Neutrophil (primary cell): ENCODE measurements around the gene JAG1.

ENCODE experiments used
- H3K27ac ChIP-seq: fragments of 200-600 bp; sonication (generic); 2 replicates; pipeline ENCODE4 v1.5.1; 2016; ENCODE audit warnings: mild to moderate bottlenecking, moderate library complexity
- H3K27me3 ChIP-seq: fragments of 200-600 bp; sonication (generic); 2 replicates; pipeline ENCODE4 v1.6.0; 2016; ENCODE audit warnings: mild to moderate bottlenecking
- H3K36me3 ChIP-seq: fragments of 200-600 bp; sonication (generic); 2 replicates; pipeline ENCODE4 v1.5.1; 2017
- H3K4me1 ChIP-seq, 2 experiments: fragments of 200-600 bp in 1 of 2; sonication (generic) in 1 of 2; 1 replicate in 1 of 2; 2 replicates in 1 of 2; pipeline versions ENCODE4 v1.5.1 to v1.6.1; 2013 to 2016; ENCODE audit warnings: low read depth in 1 of 2, low read length in 1 of 2, mild to moderate bottlenecking in 1 of 2, moderate library complexity in 1 of 2; ENCODE audit not compliant: control insufficient read depth in 1 of 2, insufficient read depth in 1 of 2
- H3K4me3 ChIP-seq, 2 experiments: fragments of 200-600 bp in 1 of 2; sonication (generic) in 1 of 2; 1 replicate in 1 of 2; 2 replicates in 1 of 2; pipeline ENCODE4 v1.5.1; 2013 to 2016; ENCODE audit warnings: low read depth in 1 of 2, low read length in 1 of 2, mild to moderate bottlenecking in 1 of 2, moderate library complexity in 1 of 2
- H3K9me3 ChIP-seq: fragments of 200-600 bp; sonication (generic); 2 replicates; pipeline ENCODE4 v1.5.1; 2016
- TF ChIP-seq, protein P1 (sequence below): fragments of 200-600 bp; sonication (generic); IDR thresholded peaks from 2 replicates; pipeline ENCODE4 v1.5.1; 2016; ENCODE audit warnings: antibody characterized with exemption

JAG1 gene

DNA sequence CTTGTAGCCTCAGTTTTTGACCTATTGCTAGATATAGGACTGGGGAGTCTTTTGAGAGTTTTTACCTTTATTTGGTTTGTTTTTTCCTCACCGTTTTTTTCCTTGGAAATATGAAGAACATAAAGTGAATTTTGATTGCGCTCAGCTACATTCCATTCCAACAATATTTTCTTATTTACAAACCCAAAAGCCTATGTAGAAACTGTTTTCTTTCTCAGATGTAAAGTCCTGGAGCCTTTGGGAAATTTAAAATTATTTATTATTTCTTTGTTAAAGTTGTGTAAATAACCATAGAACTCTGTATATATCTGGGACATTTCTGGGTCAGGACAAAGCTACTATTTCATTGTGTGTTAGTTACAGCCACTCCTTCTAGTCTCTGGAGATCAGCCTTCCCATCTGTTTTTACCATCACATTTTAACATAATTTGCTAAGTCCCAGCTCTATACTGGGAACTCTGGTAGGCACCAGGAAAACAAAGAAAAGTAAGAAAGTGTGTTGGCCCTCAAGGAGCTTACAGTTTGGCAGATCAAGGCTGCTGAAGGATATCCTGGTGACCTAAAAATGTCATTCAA is 68.8 kb downstream of the JAG1 start:
- TF ChIP-seq, protein P1, sequence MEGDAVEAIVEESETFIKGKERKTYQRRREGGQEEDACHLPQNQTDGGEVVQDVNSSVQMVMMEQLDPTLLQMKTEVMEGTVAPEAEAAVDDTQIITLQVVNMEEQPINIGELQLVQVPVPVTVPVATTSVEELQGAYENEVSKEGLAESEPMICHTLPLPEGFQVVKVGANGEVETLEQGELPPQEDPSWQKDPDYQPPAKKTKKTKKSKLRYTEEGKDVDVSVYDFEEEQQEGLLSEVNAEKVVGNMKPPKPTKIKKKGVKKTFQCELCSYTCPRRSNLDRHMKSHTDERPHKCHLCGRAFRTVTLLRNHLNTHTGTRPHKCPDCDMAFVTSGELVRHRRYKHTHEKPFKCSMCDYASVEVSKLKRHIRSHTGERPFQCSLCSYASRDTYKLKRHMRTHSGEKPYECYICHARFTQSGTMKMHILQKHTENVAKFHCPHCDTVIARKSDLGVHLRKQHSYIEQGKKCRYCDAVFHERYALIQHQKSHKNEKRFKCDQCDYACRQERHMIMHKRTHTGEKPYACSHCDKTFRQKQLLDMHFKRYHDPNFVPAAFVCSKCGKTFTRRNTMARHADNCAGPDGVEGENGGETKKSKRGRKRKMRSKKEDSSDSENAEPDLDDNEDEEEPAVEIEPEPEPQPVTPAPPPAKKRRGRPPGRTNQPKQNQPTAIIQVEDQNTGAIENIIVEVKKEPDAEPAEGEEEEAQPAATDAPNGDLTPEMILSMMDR = no peak
- Histone ChIP-seq H3K4me1 (no peaks in the 10 kb centered on the region), H3K27ac (no peak overlapping the region), H3K36me3 (peaks cover 24% of the 10 kb centered on the region), H3K4me3 (no peak overlapping the region), H3K27me3 (no peaks in the 10 kb centered on the region), H3K9me3 (no peaks in the 10 kb centered on the region)

DNA sequence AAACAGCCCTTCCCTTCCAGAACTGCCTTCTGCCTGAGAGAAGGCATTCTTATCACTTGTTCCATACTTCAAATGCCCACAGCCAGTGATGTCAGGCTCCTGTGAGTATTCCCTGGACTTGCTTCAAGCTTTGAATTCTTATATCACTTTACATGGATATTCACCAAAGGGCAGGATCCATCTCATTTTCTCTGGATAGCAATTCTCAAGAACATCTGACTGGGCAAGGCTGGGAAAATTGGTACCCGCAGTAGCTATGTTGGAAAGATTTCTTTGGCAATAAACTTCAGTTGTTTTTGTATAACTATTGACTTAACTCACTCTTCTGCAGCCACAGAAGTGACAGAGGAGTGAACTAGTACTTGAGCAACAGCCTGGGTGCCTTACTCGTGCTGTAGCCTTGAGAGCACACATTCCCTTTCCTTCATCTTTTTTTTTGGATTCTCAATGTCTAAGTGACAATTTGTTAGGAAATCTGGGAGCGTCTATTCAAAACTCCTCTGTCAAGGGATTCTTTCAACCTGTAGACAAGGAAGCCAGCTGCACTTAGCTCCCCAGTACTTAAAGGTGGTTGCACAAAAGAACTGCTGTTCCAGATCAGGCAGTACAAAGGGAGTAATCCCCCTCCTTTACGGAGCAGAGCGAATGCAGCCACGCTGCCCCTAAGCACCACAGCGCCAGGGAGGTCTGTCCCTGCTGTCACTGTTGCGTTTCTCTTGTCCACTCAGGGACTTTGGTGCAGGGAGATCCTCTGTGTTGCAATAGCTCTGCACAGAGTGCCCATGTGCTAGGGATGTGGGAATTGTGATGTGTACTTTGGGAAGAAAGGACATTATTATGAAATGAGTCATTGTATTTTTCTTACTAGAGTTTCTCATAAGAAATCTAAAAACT is 69.6 kb downstream of the JAG1 start:
- no peak overlapping the region for H3K4me3 ChIP-seq
- TF ChIP-seq, protein P1 = no peak
- H3K9me3 ChIP-seq = no peaks in the 10 kb centered on the region
- H3K27ac ChIP-seq = no peak overlapping the region
- H3K27me3 ChIP-seq = no peaks in the 10 kb centered on the region
- peaks cover 21% of the 10 kb centered on the region for H3K36me3 ChIP-seq
- no peaks in the 10 kb centered on the region for H3K4me1 ChIP-seq

DNA sequence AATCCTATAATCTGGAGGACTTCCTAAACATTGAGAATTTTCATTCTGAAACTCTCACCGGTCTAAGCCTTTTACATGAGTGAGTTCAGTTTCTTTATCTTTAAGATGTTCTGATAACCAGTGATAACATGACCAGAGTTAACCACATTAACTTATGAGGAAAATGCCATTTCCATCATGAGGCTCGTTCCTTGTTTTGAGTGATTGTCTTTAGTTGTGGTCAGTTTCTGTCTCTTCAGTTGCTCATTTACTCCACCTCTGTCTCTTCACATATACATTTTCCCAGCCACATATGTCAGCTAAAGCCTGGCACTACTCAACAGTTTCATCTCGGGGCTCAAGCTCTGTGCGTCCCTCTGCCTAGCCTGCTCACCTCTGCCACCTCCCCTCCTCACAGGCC is 70.4 kb downstream of the JAG1 start:
- Histone ChIP-seq H3K27me3 (no peaks in the 10 kb centered on the region), H3K27ac (no peak overlapping the region), H3K4me3 (no peak overlapping the region), H3K9me3 (no peaks in the 10 kb centered on the region), H3K36me3 (peaks cover 16% of the 10 kb centered on the region), H3K4me1 (no peaks in the 10 kb centered on the region)
- TF ChIP-seq, protein P1 = no peak

DNA sequence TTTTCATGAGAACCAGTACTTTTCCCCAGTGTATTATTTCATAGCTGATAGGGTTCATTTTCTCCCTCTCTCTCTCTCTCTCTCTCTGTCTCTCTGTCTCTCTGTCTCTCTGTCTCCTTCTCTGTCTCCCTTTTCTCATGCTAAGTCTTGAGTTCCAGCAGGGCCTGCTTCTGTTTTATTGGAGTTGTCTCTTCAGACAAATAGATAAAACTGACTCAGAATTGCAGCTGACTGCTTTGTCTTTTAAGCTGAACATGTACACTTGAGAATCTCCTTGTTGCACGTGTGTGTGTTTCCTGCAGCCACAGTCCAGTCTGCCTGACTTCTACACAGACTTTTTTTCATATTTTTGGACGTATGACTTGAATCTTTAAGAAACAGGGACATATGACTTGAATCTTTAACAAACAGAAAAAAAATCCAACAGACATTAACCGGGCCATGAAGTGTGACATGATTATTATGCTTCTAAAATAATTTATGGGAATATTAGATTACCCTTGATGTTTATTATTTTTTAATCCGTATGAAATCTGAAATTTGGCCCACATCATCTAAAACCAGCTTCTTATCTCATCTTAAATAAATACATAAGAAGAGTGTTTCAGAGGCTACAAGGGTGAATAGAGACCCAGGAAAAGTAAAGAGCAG is 71.5 kb downstream of the JAG1 start:
- TF ChIP-seq, protein P1 = no peak
- H3K27me3 ChIP-seq = no peaks in the 10 kb centered on the region
- H3K36me3 ChIP-seq = peaks cover 15% of the 10 kb centered on the region
- no peak overlapping the region for H3K27ac ChIP-seq
- no peak overlapping the region for H3K4me3 ChIP-seq
- no peaks in the 10 kb centered on the region for H3K9me3 ChIP-seq
- H3K4me1 ChIP-seq = no peaks in the 10 kb centered on the region

DNA sequence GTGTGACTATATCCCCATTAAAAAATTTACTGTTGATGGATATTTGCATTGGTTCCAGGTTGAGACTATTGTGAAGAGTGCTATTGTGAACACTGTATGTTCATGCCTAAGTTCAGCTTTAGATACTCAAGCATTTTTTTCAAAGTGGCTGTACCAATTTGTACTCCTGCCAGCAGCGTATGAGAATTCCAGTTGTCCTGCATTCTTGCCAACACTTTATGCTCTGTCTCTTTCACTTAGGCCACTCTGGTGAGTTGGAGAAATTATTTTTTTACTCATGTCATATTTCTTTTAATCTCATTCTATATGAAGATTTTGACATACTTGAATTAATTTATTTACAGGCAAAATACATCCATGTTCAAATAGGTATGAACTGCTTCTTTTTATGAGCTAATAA is 76.2 kb downstream of the JAG1 start:
- Histone ChIP-seq H3K27me3 (no peaks in the 10 kb centered on the region), H3K4me3 (no peak overlapping the region), H3K9me3 (no peaks in the 10 kb centered on the region), H3K4me1 (no peaks in the 10 kb centered on the region), H3K27ac (no peak overlapping the region), H3K36me3 (peaks cover 4% of the 10 kb centered on the region)
- TF ChIP-seq, protein P1 = no peak
